Activated CD4-positive, alpha-beta T cell treated with anti-CD3 and anti-CD28 coated beads, Interleukin-2, Interleukin-6, amounts not matched to agents 100 ng/mL and 50 ng/mL, durations not matched to agents 16 hours and 8 hours (primary cell): ENCODE data around the gene DNASE1L3.
"Not testable (repeated sequence)": the region's sequence is repeated elsewhere in the genome, so short reads cannot be mapped to it uniquely, and the experiment has no call there.

ENCODE experiments used
- DNase-seq: peaks from one replicate; pipeline ENCODE4 v3.0.0-alpha.2; 2020

Gene DNASE1L3

DNA sequence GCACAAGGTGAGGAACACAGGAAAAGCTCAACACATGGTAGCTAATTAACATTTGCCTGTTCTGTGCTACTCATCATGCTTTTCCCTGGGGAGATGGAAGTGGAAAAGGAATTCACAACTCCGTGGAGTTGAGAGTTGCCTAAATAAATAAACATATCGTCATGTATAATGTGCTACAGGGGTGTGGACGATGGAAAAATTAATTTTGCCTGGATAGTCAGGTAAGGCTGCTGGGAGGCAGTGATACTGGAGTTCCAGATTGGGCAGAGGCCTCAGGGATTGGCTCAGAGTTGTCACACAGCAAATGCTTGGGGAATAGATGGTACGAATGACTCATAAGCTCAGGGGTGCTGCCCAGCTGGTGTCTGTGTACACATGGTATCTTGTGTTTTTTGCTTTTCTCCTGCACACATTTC lies 23.8 kb upstream of the DNASE1L3 start:
- no peak for DNase-seq

DNA sequence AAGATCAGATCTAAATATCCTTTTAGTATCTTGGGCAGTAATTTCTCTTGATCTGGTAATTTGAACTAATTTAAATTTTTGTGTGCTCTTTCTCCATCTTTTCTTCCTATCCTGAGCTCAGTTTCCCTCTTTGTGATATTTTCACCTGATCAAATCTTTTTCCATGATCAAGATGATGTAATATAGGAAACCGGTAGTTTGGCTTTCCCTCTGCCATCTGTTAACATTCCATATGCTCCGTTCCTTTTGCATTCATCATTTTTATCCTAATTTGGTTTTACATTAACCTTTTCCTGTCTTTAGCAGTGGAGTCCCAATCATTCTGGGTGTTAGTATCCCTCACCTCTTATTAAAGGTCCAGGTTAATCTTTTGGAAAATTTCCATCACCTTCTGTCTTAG lies 20.9 kb upstream of the DNASE1L3 start:
- no peak for DNase-seq

- no peak for DNase-seq
Observed at GRCh38 chr3:58230876-58231552, 20.2 kb upstream of the DNASE1L3 start.

DNA sequence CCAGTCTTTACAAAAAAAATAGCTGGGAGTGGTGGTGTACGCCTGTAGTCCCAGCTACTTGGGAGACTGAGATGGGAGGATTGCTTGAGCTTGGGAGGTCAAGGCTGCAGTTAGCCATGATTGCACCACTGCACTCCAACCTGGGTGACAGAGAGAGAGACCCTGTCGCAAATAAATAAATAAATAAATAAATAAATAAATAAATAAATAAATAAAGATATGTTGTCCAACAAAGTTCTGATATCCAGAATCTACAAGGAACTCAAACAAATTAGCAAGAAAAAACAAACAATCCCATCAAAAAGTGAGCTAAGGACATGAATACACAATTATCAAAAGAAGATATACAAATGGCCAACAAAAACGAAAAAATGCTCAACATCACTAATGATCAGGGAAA lies 17.2 kb upstream of the DNASE1L3 start:
- not testable (repeated sequence) for DNase-seq

DNA sequence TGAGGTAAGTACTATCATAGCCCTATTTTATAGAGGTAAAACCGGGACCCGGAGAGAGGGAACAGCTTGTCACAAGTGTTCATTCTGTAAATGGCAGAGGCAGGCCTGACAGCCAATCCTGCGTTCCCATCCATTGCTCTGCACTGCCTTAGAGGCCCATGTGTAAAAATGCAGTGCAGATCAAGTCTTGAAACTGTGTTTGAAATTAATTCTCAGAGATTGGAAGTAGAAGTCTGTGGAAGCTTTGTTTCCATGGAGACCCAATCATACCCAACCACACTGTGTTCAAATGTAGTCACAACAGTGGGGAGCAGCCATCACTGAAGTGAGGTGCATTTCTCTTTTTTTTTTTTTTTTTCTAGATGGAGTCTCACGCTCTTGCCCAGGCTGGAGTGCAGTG lies 13.1 kb upstream of the DNASE1L3 start:
- DNase-seq: no peak

GRCh38 chr3:58222161-58222724 lies 11.5 kb upstream of the DNASE1L3 start:
- DNase-seq: no peak

- peak; percentile 59 for DNase-seq
Observed at GRCh38 chr3:58218904-58219303, 8.1 kb upstream of the DNASE1L3 start.

GRCh38 chr3:58217209-58217811 lies 6.5 kb upstream of the DNASE1L3 start:
- DNase-seq: peak; percentile 80

DNA sequence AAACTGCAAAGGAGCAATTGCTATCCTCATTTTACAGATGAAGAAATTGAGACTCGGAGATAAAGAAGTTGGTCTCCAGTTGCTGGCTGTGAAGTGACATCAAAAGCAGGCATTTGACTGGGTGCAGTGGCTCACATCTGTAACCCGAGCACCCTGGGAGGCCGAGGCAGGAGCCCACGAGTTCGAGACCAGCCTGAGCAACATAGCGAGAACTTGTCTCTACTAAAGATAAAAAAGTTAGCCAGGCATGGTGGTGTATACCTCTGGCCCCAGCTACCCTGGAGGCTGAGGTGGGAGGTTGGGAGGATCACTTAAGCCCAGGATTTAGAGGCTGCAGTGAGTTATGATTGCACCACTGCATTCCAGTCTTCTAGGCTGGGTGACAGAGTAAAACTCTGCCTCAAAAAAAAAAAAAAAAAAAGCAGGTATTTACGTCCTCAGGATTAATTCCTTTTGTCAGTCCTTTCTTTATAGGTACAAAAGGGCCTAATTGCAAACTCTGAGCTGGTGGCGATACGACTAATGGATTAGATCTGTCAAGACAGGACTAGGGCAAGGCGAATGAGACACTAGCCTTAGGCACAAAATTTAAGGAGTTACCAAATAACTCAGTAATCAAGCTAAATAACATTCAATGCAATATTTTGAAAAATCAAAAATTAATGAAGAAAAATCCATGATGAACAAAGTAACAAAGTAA lies 5.9 kb upstream of the DNASE1L3 start:
- DNase-seq: no peak

DNA sequence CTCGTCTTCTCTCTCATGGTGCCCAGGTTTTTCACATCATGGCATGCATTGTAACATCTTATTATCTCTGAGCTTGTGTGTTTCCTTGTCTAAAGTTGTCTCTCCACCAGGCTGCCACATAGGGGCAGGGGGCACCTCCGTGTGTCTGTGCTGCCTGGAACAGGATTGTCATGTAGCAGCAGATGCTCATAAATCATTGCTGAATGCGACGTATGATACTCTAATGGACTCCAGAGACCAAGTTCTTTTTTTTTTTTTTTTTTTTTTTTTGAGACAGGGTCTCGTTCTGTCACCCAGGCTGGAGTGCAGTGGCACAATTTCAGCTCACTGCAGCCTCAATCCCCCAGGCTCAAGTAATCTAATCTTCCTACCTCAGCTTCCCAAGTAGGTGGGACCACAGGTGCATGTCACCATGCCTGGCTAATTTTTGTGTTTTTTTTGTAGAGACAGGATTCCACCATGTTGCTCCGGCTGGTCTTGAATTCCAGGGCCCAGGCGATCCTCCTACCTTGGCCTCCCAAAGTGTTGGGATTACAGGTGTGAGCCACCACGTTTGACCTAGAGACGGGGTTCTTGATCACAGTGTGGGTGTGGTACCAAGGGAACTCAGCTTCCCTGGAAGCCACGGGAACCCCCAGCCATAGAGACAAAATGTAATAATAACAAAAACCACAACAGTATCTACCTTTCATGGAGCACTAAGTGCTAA lies 4.7 kb upstream of the DNASE1L3 start:
- DNase-seq: no peak

- peak; percentile 76 for DNase-seq
Observed at GRCh38 chr3:58214484-58215316, 3.9 kb upstream of the DNASE1L3 start.

DNA sequence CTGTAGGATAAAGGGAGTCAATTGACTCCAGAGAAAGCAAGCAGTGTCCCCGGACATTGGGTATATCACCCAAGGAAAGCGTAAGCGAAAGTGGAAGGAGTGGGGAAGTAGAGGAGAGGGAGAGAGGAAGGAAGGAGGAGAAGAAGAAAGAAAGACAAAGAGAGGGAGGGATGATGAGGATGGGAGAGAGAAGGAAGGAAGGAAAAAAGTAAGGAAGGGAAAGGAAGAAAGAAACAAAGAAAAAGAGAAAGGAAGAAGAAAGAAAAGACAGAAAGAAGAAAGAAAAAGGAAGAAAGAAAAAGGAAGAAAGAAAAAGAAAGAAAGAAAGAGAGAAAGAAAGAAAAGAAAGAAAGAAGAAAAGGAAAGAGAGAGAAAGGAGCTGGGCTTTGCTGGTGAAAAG lies 839 bp downstream of the DNASE1L3 start:
- DNase-seq: no peak

- no peak for DNase-seq
Observed at GRCh38 chr3:58207954-58208353, 2.8 kb downstream of the DNASE1L3 start.

DNA sequence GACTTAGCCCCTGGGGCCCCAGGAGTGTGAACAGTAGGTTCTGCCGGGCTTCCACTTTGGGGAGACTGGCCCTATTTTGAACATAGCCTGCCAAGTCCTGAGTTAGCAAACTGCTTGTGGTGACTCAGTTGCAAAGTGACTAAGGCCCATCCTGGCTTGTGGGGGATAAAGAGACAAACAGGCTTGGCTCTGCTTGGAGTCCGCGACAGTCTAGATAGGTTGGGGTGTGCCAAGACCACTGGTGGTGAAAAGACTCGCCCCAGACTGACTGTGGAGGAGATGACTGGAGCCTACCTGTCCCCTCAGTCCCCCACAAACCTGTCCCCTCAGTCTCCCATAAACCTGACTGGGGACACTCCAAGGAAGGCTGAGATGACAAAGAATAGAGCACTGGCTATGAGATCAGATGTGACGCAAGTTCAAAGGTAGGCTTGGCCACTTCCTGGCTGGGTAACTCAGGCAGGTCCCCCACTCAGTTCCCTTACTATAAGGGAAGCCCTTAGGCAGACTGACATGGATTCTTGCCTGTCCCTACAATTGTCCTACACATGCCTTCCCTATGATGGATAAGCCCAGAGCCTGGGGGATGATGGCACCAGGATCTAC lies 4.3 kb downstream of the DNASE1L3 start:
- DNase-seq: peak; percentile 59

DNA sequence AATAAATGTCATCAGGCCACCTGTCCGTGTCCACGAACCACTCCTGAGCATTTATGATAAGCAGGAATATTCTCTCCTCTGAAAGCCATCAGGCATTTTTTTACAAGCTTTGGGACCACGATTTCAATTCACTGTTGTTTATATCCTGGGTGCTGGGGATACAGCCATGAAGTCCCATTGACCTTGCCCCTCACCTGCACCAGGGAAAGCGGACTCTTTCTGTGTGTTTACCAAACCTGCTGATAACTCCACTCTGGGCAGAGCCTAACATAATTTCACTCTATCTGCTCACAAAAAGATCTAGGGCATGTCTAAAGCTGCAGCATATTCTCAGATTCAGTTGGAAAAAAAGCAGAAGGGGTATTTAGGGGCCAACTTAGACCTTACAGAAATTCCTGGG lies 4.8 kb downstream of the DNASE1L3 start:
- DNase-seq: no peak

- DNase-seq: no peak
Observed at GRCh38 chr3:58204720-58205119, 6.1 kb downstream of the DNASE1L3 start.

DNA sequence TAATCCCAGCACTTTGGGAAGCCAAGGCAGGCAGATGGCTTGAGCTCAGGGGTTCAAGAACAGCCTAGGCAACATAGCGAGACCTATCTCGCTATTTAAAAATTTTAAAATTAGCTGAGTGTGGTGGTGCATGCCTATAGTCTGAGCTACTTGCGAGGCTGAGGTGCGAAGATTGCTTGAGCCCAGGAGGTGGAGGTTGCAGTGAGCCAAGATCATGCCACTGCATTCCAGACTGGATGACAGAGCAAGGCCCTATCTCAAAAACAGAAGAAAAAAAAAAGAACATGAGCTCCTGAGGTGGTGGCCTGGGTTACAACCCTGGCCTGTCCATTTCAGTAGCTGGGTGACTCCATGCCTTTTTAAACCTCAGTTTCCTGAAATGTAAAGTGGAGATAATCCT lies 7.2 kb downstream of the DNASE1L3 start:
- no peak for DNase-seq

GRCh38 chr3:58202917-58203360 lies 7.8 kb downstream of the DNASE1L3 start:
- no peak for DNase-seq

DNA sequence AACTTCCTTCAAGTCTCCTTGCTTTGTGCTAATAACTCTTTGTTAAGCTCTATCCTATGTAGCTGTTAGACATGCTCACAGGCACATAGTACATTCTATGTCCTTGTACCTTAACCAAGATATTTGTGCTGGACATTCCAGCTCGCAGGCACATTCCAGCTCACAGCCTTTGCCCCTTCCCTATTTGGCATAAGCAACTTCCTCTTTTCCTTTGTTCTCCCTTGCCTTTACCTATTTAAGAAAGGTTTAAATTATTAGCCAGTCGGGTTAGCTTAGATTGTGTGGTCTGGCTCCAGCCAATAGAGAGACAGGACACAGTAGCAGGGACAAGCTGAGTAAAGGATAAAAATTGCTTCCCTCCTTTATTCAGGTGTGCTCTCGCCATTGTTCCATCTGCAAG lies 9.3 kb downstream of the DNASE1L3 start:
- not testable (repeated sequence) for DNase-seq

- no peak for DNase-seq
Observed at GRCh38 chr3:58200846-58201355, 9.9 kb downstream of the DNASE1L3 start.

- no peak for DNase-seq
Observed at GRCh38 chr3:58200121-58200709, 10.6 kb downstream of the DNASE1L3 start.
